BE2C (cell line): ENCODE measurements around the gene INHBE.

Experiments
- DNase-seq: peaks from one replicate; pipeline ENCODE4 v3.0.0-alpha.2; 2020
- H3K27me3 ChIP-seq: fragments of 250-450 bp; sonication (Bioruptor Pico); 2 replicates; pipeline ENCODE4 v1.5.1; 2020; ENCODE audit warnings: mild to moderate bottlenecking
- H3K36me3 ChIP-seq: fragments of 250-450 bp; sonication (Bioruptor Pico); 2 replicates; pipeline ENCODE4 v1.5.1; 2020; ENCODE audit warnings: mild to moderate bottlenecking
- H3K4me1 ChIP-seq: fragments of 250-450 bp; sonication (Bioruptor Pico); 2 replicates; pipeline ENCODE4 v1.5.1; 2020
- H3K4me3 ChIP-seq: 2 replicates; pipeline ENCODE4 v1.5.1; 2011; ENCODE audit warnings: low read depth, low read length
- H3K9me3 ChIP-seq: fragments of 250-450 bp; sonication (Bioruptor Pico); 2 replicates; pipeline ENCODE4 v1.5.1; 2020
- CTCF ChIP-seq: IDR thresholded peaks from 2 replicates; pipeline ENCODE4 v1.5.1; 2012; ENCODE audit warnings: mild to moderate bottlenecking, low read depth, low read length

INHBE gene

GRCh38 chr12:57430931-57431566 is 24.1 kb upstream of the INHBE start, which contains the start of gene R3HDM2:
Gene R3HDM2, minus strand, starts transcription at chr12:57431043. Its CDS starts 120,615 bp downstream, at chr12:57310428.
- Histone ChIP-seq H3K36me3 (no peaks in the 10 kb centered on the region), H3K4me3 (peak within 1 kb of the TSS; percentile 74), H3K27me3 (no peaks in the 10 kb centered on the region), H3K4me1 (no peaks in the 10 kb centered on the region), H3K9me3 (no peaks in the 10 kb centered on the region)
- peak; percentile 96 for DNase-seq
- TF ChIP-seq CTCF, result no peak

- no peak for TF ChIP-seq CTCF
- Histone ChIP-seq H3K36me3 (no peaks in the 10 kb centered on the region), H3K4me3 (no peak overlapping the region), H3K27me3 (no peaks in the 10 kb centered on the region), H3K9me3 (no peaks in the 10 kb centered on the region), H3K4me1 (no peaks in the 10 kb centered on the region)
- DNase-seq, result no peak
Measured at GRCh38 chr12:57431654-57432188, 23.4 kb upstream of the INHBE start.

- TF ChIP-seq CTCF, result no peak
Measured at GRCh38 chr12:57433370-57433769, 21.7 kb upstream of the INHBE start.

GRCh38 chr12:57434517-57435223 is 20.4 kb upstream of the INHBE start, which contains the start of gene INHBC:
Gene INHBC, plus strand, starts transcription at chr12:57434784. Its CDS starts 103 bp downstream, at chr12:57434887.
- H3K27me3 ChIP-seq, result no peaks in the 10 kb centered on the region
- no peaks in the 10 kb centered on the region for H3K4me1 ChIP-seq
- no peaks in the 10 kb centered on the region for H3K36me3 ChIP-seq
- DNase-seq, result no peak
- no peaks in the 10 kb centered on the region for H3K9me3 ChIP-seq
- no peak within 1 kb of the TSS for H3K4me3 ChIP-seq
- no peak for TF ChIP-seq CTCF

More at GRCh38 chr12:57433370-57433769, 21.7 kb upstream of the INHBE start:
- Histone ChIP-seq H3K9me3 (no peaks in the 10 kb centered on the region), H3K4me3 (no peak overlapping the region), H3K4me1 (no peaks in the 10 kb centered on the region), H3K27me3 (no peaks in the 10 kb centered on the region), H3K36me3 (no peaks in the 10 kb centered on the region)
- no peak for DNase-seq

GRCh38 chr12:57435293-57435692 is 19.8 kb upstream of the INHBE start:
- no peak for TF ChIP-seq CTCF
- Histone ChIP-seq H3K27me3 (no peaks in the 10 kb centered on the region), H3K9me3 (no peaks in the 10 kb centered on the region)

GRCh38 chr12:57438400-57438799 is 16.7 kb upstream of the INHBE start:
- DNase-seq, result no peak
- Histone ChIP-seq H3K9me3 (no peaks in the 10 kb centered on the region), H3K27me3 (no peaks in the 10 kb centered on the region), H3K4me3 (no peak overlapping the region), H3K4me1 (no peaks in the 10 kb centered on the region), H3K36me3 (no peaks in the 10 kb centered on the region)
- TF ChIP-seq CTCF, result no peak

More at GRCh38 chr12:57435293-57435692, 19.8 kb upstream of the INHBE start:
- H3K4me1 ChIP-seq, result no peaks in the 10 kb centered on the region
- DNase-seq, result no peak
- H3K36me3 ChIP-seq, result no peaks in the 10 kb centered on the region
- H3K4me3 ChIP-seq, result no peak overlapping the region
